Measurements from ENCODE around the gene LMO7.
A peak's percentile ranks its signal among the peaks of the same experiment; 100 is the strongest.

Gene LMO7

DNA sequence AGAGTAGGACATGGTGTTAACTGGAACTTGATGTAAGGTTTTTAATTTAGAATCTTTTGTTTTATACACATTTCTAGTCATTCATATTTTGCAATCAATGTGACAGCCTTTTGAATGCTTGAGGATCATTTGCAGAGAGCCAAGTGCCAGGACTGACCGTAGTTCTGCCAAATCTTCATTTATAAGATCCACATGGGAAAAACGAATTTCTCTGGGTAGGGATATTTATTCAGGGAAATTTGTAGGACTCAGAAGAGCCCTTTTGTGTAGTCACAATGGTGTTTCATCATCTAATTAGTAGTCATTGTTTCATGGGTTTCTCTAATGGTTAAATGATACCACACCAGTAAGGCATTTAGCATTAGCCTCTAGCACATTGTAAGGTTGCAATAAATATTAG lies 161.1 kb downstream of the LMO7 start:
- Mint-ChIP-seq H3K36me3 (peaks cover 17% of the 10 kb centered on the region), H3K9me3 (ENCODE audit: low read depth) (no peaks in the 10 kb centered on the region), H3K27ac (no peak overlapping the region), H3K4me3 (no peak overlapping the region), H3K4me1 (ENCODE audit: low read depth) (peaks cover 20% of the 10 kb centered on the region), H3K27me3 (no peaks in the 10 kb centered on the region)

DNA sequence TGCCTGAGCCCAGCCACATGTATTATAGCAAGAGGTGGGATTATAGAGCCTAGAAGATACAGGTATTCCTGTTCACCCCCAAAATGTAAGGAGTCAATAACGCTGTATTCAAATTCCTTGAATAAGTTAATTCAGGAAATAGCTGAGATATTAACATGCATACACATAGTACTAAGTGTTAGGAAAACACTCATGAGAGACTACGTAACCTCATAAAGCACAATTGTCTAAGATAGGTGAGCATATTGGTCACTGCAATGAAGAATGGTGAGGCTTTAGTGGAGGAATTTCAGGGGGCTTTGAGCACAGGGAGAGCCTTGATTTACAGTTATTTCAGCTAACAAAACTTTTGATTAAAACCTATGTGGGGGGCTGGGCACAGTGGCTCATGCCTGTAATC lies 161.6 kb downstream of the LMO7 start:
- Mint-ChIP-seq H3K27ac (no peak overlapping the region), H3K9me3 (ENCODE audit: low read depth) (no peaks in the 10 kb centered on the region), H3K4me3 (no peak overlapping the region), H3K4me1 (ENCODE audit: low read depth) (peaks cover 25% of the 10 kb centered on the region), H3K36me3 (peaks cover 14% of the 10 kb centered on the region), H3K27me3 (no peaks in the 10 kb centered on the region)

DNA sequence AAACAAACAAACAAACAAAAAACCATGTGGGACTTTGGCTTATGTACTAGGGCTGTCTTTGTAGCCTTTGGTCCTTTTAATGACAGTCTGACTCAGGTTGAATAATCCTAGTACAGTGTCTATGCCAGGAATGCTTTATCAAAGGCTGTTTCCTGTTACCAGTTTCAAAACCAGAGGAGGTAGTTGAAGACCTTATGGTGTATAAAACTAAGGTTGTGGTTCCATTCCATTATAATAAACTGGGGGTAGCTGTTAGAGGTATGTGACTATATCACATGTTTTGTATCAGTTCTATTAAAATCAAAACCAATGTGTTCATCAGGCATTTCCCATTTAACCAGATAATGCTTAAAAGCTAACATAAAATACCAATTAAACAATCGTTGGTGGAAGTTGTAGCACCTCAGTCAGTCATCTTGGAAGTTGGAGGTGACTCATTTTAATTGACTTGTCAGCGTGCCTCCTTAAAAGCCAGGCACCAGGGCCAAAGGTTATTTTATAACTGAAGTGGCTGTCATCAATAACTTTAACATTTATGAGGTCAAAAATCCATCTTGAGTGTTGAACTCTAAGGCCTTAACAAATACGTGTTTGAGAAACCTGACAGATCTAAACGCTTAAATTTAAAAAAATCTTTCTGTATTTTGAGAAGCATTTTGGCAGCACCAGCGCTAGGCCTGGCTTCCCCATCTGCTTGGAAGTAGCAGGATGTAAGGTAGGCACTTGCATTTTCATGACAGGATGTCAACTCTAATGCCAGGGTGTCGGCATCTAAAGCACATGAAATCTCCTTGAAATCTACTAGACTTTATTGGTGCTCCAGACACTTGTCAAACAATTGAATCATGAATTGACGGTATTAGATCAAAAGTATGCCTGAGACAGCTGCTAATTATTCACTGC lies 162.5 kb downstream of the LMO7 start:
- peak overlapping the region; percentile 22 for H3K27ac Mint-ChIP-seq
- H3K4me3 Mint-ChIP-seq: no peak overlapping the region
- H3K27me3 Mint-ChIP-seq: no peaks in the 10 kb centered on the region
- H3K4me1 Mint-ChIP-seq (ENCODE audit: low read depth): peaks cover 30% of the 10 kb centered on the region
- H3K36me3 Mint-ChIP-seq: peaks cover 13% of the 10 kb centered on the region
- no peaks in the 10 kb centered on the region for H3K9me3 Mint-ChIP-seq (ENCODE audit: low read depth)

DNA sequence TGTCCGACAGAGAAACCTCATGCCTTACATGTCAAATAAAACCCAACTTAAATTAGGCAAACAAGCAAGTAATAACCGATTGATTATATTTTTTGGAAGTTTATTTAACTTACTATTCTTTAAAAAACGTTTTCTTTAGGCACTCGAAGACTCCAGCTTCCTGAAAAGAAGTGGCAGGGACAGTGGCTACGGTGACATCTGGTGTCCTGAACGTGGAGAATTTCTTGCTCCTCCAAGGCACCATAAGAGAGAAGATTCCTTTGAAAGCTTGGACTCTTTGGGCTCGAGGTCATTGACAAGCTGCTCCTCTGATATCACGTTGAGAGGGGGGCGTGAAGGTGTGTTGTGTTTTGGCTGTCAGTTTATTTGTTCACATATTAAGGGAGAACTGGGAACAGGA lies 164.4 kb downstream of the LMO7 start:
- peaks cover 26% of the 10 kb centered on the region for H3K36me3 Mint-ChIP-seq
- H3K27ac Mint-ChIP-seq: no peak overlapping the region
- no peaks in the 10 kb centered on the region for H3K9me3 Mint-ChIP-seq (ENCODE audit: low read depth)
- H3K4me3 Mint-ChIP-seq: no peak overlapping the region
- peaks cover 31% of the 10 kb centered on the region for H3K4me1 Mint-ChIP-seq (ENCODE audit: low read depth)
- no peaks in the 10 kb centered on the region for H3K27me3 Mint-ChIP-seq

DNA sequence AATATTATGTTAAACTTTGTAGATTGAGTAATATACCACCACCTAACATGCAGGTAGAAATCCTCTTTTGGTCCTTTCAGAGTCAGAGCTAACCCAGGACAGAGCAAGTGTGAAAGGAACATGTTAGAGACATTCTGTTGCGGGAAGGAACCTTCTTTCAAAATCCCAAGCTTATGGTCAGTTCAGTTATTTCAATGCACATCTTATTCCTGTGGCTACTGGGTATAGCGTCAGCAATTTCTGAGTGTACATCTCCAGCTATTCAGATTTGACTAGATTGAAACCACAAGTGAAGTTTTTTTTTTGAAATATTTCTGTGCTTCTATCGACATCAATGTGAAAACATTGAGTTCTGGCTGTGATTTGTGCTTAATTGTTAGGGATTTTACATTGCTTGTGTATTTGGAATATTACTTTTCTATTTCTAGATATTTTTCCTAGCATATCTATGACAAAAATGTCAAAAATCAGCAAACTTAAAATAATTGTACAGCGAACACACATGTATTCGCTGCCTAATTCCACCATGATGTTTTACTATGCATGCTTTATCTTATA lies 165.3 kb downstream of the LMO7 start:
- H3K4me1 Mint-ChIP-seq (ENCODE audit: low read depth): peaks cover 31% of the 10 kb centered on the region
- no peaks in the 10 kb centered on the region for H3K27me3 Mint-ChIP-seq
- peaks cover 28% of the 10 kb centered on the region for H3K36me3 Mint-ChIP-seq
- no peaks in the 10 kb centered on the region for H3K9me3 Mint-ChIP-seq (ENCODE audit: low read depth)
- H3K4me3 Mint-ChIP-seq: no peak overlapping the region
- peak overlapping the region; percentile 64 for H3K27ac Mint-ChIP-seq

DNA sequence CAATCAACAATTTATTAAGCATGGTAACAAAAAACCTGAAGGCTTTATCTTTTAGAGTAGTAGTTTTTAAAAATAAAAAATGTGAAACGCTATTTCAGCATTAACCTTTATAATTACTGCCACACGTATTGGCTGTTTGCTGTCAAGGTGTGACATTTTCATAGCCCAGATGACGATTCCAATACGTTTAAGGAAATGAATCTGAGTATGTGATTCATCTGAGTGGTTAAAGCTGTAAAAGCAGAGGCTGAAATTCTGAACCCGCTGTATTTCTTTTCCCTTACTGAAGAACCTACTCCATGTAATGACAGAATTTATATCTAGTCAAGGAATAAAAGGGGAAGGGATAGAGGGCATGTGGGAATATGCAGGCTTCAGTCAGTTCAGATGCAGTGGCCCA lies 166.0 kb downstream of the LMO7 start:
- Mint-ChIP-seq H3K27me3 (no peaks in the 10 kb centered on the region), H3K27ac (peak overlapping the region; percentile 89), H3K4me1 (ENCODE audit: low read depth) (peaks cover 31% of the 10 kb centered on the region), H3K36me3 (peaks cover 29% of the 10 kb centered on the region), H3K9me3 (ENCODE audit: low read depth) (no peaks in the 10 kb centered on the region), H3K4me3 (peak overlapping the region; percentile 36)

DNA sequence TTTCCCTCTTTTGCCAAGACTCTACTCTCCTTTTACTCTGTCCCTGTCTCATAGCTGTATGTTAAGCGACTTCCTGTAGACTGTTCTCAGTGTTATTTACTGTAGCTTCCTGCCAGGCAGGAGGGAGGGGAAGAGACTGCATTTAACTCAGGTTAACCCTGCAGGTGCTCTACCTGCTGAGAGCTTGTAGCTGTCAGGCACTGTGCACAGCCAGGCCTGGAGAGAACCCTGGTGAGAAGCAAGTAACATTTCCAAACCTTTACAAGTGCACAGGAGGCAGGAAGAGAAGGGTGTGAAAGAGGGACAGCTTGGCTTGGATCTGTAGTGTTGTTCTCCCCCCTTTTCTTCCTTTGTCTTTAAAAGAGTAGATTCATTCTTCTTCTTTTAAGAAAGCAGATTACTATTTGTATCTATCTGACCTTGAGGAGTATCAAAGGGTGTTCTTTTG lies 167.1 kb downstream of the LMO7 start:
- no peaks in the 10 kb centered on the region for H3K27me3 Mint-ChIP-seq
- no peaks in the 10 kb centered on the region for H3K9me3 Mint-ChIP-seq (ENCODE audit: low read depth)
- H3K27ac Mint-ChIP-seq: peak overlapping the region; percentile 89
- H3K36me3 Mint-ChIP-seq: peaks cover 33% of the 10 kb centered on the region
- H3K4me1 Mint-ChIP-seq (ENCODE audit: low read depth): peaks cover 31% of the 10 kb centered on the region
- peak overlapping the region; percentile 43 for H3K4me3 Mint-ChIP-seq

DNA sequence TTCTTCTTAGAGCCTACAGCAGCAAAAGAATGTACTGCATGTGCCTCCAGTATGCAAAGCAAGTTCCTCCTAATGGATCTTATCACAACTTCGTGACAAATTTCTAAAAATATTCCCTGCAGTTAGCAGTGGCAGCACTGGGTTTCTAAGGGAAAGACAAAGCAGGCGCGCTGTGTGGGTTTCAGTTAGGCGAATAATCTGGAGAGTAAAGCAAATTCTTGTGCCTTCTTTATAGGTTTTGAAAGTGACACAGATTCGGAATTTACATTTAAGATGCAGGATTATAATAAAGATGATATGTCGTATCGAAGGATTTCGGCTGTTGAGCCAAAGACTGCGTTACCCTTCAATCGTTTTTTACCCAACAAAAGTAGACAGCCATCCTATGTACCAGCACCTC lies 167.9 kb downstream of the LMO7 start:
- Mint-ChIP-seq H3K27me3 (no peaks in the 10 kb centered on the region), H3K4me3 (no peak overlapping the region), H3K9me3 (ENCODE audit: low read depth) (no peaks in the 10 kb centered on the region), H3K4me1 (ENCODE audit: low read depth) (peaks cover 28% of the 10 kb centered on the region), H3K36me3 (peaks cover 32% of the 10 kb centered on the region), H3K27ac (no peak overlapping the region)

DNA sequence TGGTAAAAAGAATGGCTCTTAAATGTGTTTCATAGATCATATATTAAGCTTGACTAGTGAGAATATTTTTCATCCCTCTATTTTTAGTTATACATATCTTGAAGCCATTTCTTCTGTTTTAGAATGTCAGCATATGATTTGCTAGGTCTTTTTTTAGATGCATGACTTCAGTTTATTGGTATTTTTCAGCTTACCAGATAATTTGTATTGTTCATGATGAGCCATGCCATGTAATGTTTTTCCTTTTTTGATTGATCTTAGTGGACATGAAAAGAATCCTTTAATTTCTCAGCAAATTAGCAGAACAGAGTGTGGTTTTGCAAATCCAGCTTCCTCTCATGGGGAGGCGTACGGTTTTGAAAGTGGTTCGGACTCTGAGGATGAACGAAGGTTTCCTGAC lies 168.5 kb downstream of the LMO7 start:
- H3K27me3 Mint-ChIP-seq: no peaks in the 10 kb centered on the region
- H3K4me3 Mint-ChIP-seq: no peak overlapping the region
- peaks cover 28% of the 10 kb centered on the region for H3K4me1 Mint-ChIP-seq (ENCODE audit: low read depth)
- peaks cover 32% of the 10 kb centered on the region for H3K36me3 Mint-ChIP-seq
- H3K27ac Mint-ChIP-seq: no peak overlapping the region
- H3K9me3 Mint-ChIP-seq (ENCODE audit: low read depth): no peaks in the 10 kb centered on the region

DNA sequence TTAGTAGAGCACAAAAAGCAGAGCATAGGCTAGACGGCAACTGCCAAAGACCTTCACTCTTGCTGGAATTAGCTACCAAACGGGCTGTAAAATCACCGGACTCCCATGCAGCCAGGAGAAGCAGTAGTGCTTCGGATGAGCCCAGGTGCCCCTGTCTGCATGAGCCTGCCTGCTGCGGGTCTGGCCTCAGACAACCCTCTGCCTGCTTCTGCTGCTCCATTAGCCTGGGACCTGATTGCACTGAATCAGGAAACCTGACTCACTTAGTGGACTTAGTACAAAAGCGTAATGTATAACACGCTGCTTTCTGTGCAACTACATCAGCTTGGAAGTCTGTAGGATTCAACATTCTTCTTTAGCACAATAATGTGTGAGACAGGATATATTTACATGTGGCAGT lies 170.0 kb downstream of the LMO7 start:
- Mint-ChIP-seq H3K4me3 (no peak overlapping the region), H3K9me3 (ENCODE audit: low read depth) (no peaks in the 10 kb centered on the region), H3K27ac (no peak overlapping the region), H3K27me3 (no peaks in the 10 kb centered on the region), H3K36me3 (peaks cover 30% of the 10 kb centered on the region), H3K4me1 (ENCODE audit: low read depth) (peaks cover 26% of the 10 kb centered on the region)

DNA sequence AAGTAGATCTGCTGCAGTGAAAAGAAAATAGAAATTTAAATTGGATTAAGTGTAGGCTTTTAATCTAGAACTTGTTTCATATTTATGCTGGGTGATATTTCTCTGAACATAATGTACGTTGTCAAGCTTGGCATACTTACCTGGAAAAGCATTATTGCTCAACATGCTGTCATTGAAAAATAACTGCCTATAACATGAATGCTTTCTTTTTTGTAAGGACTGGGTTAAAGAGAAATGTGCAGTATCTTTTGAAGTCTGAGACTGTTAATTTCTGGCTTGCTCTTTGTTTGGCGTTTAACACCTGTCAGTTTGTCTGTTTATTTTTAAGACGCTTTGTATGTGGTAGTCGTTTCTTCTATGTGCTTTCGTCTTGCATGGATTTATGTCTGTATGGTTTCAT lies 175.2 kb downstream of the LMO7 start:
- peaks cover 11% of the 10 kb centered on the region for H3K36me3 Mint-ChIP-seq
- H3K4me3 Mint-ChIP-seq: no peak overlapping the region
- H3K9me3 Mint-ChIP-seq (ENCODE audit: low read depth): no peaks in the 10 kb centered on the region
- no peaks in the 10 kb centered on the region for H3K27me3 Mint-ChIP-seq
- H3K4me1 Mint-ChIP-seq (ENCODE audit: low read depth): no peaks in the 10 kb centered on the region
- H3K27ac Mint-ChIP-seq: no peak overlapping the region

DNA sequence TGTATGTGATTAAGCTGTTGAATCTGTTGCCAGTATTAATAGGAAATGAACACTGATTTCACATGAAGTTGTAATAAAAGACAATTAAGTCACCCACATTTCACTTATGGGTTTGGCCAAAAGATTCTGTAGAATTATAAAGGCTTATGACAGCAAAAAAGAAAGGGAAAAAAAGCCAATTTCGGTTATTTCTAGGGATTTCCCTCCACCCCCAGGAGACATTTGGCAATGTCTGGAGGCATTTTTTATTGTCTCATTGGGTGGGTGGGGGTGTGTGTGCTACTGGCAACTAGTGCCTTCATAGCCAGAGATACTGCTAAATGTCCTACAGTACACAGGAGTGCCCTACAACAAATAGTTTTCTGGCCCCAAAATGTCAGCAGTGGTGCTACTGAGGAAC lies 175.7 kb downstream of the LMO7 start:
- peaks cover 8% of the 10 kb centered on the region for H3K36me3 Mint-ChIP-seq
- H3K27me3 Mint-ChIP-seq: no peaks in the 10 kb centered on the region
- no peak overlapping the region for H3K27ac Mint-ChIP-seq
- H3K9me3 Mint-ChIP-seq (ENCODE audit: low read depth): no peaks in the 10 kb centered on the region
- H3K4me3 Mint-ChIP-seq: no peak overlapping the region
- no peaks in the 10 kb centered on the region for H3K4me1 Mint-ChIP-seq (ENCODE audit: low read depth)

DNA sequence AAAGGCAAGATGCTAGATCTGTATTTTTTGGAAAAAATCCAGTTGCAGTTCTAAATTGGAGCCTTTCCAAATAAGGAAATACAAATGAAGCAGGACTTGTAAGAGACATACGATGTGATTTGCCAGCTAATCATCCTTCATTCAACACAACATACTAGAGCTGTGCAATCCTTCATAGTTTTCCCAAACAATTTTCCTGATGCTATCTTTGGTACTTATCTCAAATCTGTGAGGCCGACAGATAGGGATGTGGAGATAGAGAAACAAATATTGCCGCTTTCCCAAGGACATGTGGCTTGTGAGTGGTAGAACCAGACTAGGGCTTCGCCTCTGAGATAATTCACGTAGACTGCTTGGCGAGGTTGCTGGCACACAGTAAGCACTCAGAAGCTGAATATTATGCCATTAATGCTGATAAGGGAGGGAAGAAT lies 176.6 kb downstream of the LMO7 start:
- H3K36me3 Mint-ChIP-seq: peaks cover 4% of the 10 kb centered on the region
- no peaks in the 10 kb centered on the region for H3K4me1 Mint-ChIP-seq (ENCODE audit: low read depth)
- no peaks in the 10 kb centered on the region for H3K9me3 Mint-ChIP-seq (ENCODE audit: low read depth)
- H3K27ac Mint-ChIP-seq: no peak overlapping the region
- no peaks in the 10 kb centered on the region for H3K27me3 Mint-ChIP-seq
- H3K4me3 Mint-ChIP-seq: no peak overlapping the region

DNA sequence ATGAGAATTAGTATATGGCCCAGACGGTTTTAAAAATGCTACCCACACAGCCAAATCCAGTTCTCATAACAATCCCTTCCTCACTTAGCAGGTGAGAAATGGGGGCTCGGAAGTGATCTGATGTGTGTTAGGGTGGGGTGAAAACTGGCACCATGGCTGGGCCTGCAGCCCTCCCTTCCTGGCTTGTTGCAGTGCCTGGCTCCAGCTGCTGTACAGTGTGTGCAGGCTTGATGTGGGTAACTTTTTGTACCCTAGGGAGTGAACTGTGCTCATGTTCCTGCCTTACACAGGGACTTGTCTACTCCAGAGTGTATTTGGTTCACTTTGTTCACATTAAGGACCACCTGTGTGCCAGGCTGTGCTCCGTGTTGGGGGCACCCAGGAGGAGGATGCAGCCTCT lies 177.2 kb downstream of the LMO7 start:
- Mint-ChIP-seq H3K27me3 (no peaks in the 10 kb centered on the region), H3K36me3 (peaks cover 4% of the 10 kb centered on the region), H3K9me3 (ENCODE audit: low read depth) (no peaks in the 10 kb centered on the region), H3K27ac (no peak overlapping the region), H3K4me3 (no peak overlapping the region), H3K4me1 (ENCODE audit: low read depth) (no peaks in the 10 kb centered on the region)

DNA sequence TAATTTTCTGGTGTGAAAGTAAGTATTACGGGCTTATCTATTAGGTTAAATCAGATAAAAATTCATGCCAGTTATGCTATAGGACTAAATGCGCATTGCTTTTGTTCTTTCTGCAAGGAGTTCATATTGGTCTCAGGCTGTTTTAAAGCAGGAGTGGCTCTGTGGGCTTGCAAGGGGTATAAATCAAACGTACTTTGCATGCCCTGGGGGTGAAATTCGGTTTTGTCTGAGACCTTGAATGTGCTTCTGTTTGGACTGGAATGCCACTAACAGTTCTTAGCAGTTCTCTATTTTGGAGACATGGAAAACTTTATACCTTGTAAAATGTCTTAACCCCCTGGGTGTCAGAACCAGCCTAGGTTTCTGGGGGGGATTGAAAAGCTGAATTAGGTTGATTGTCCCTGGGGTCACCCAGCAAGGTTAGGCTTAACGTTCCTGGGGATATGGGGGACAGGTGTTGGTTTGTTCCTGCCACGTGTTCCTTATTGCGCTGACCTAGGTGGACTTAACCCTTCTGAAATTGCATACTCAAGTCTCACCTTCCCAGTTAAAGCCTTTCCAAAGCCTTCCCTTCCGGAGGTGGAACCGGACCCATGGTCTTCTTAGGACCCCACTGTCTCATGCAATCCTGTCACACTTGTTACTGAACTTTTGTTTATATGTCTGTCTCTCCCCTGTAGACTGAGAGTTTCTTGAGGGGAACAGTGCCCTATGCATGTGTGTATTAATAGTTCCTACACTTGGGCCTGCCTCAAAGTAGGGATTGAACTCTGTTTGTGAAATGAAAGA lies 182.2 kb downstream of the LMO7 start:
- Mint-ChIP-seq H3K27ac (no peak overlapping the region), H3K9me3 (ENCODE audit: low read depth) (no peaks in the 10 kb centered on the region), H3K4me3 (no peak overlapping the region), H3K27me3 (no peaks in the 10 kb centered on the region), H3K4me1 (ENCODE audit: low read depth) (no peaks in the 10 kb centered on the region), H3K36me3 (peaks cover 13% of the 10 kb centered on the region)

Measured in activated naive CD8-positive, alpha-beta T cell (primary cell).